ENCODE data around the gene ABCC1.

ABCC1 gene

DNA sequence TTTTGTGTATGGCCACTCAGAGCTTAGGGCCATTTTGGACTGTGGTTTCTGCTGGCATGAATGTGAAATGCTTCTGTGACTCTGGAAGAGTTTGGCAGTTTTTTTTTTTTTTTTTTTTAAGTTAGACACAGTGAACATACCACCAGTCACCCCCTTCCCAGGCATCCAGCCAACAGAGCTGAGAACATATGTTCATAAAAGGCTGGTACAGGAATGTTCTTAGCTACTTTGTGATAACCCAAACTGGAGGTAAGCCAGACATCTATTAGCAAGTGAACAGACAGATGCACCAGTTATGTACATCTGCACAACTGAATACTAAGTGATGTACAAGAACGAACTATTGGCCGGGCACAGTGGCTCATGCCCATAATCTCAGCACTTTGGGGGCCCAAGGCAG is 92.7 kb downstream of the ABCC1 start:
- H3F3A ChIP-seq (ENCODE audit: insufficient read depth, low read length): no peaks in the 10 kb centered on the region
- H4K20me1 ChIP-seq (ENCODE audit: insufficient read depth, low read length): no peaks in the 10 kb centered on the region
- peaks cover 83% of the 10 kb centered on the region for H3K36me3 ChIP-seq (ENCODE audit: insufficient read depth, low read length)
- H3K9me3 ChIP-seq (ENCODE audit: low read length): no peaks in the 10 kb centered on the region
- H3K4me3 ChIP-seq (ENCODE audit: low read depth, low read length, poor library complexity, severe bottlenecking): no peak overlapping the region
- no peak overlapping the region for H2AFZ ChIP-seq (ENCODE audit: low read length)
- H3K9me2 ChIP-seq (ENCODE audit: low read depth, low read length): no peaks in the 10 kb centered on the region
- H3K9ac ChIP-seq (ENCODE audit: low read length): no peak overlapping the region
- H3K4me2 ChIP-seq (ENCODE audit: low read length): no peak overlapping the region
- no peaks in the 10 kb centered on the region for H3K79me2 ChIP-seq (ENCODE audit: insufficient read depth, low read length)
- H3K27me3 ChIP-seq (ENCODE audit: insufficient read depth, low read length): no peaks in the 10 kb centered on the region
- TF ChIP-seq, protein P1, sequence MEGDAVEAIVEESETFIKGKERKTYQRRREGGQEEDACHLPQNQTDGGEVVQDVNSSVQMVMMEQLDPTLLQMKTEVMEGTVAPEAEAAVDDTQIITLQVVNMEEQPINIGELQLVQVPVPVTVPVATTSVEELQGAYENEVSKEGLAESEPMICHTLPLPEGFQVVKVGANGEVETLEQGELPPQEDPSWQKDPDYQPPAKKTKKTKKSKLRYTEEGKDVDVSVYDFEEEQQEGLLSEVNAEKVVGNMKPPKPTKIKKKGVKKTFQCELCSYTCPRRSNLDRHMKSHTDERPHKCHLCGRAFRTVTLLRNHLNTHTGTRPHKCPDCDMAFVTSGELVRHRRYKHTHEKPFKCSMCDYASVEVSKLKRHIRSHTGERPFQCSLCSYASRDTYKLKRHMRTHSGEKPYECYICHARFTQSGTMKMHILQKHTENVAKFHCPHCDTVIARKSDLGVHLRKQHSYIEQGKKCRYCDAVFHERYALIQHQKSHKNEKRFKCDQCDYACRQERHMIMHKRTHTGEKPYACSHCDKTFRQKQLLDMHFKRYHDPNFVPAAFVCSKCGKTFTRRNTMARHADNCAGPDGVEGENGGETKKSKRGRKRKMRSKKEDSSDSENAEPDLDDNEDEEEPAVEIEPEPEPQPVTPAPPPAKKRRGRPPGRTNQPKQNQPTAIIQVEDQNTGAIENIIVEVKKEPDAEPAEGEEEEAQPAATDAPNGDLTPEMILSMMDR (IDR thresholded peaks at IDR 0.05; ENCODE audit: low read length): no peak
- TF ChIP-seq EZH2 (IDR thresholded peaks at IDR 0.05; ENCODE audit: borderline replicate concordance, low read length): no peak
- no peak overlapping the region for H3K27ac ChIP-seq (ENCODE audit: low read depth, low read length, poor library complexity, severe bottlenecking)
- peaks cover 14% of the 10 kb centered on the region for H3K4me1 ChIP-seq (ENCODE audit: insufficient read depth, low read length, severe bottlenecking)

DNA sequence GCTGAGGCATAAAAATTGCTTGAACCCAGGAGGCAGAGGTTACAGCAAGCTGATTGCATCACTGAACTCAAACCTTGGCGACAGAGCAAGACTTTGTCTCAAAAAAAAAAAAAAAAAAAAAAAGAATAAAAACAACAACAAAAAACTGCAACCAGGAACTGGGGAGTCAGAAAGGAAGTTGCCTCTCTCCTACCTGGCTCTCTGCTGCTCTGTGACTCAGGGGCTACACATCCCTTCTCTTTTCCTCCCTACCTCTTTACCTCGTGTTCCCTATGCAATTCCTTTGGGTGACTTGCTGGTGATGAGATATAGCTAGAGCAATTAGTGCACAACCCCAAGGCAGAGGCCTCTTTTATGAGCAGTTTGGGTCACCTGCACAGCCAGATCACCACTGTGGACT is 95.9 kb downstream of the ABCC1 start:
- H3K36me3 ChIP-seq (ENCODE audit: insufficient read depth, low read length): peaks cover 92% of the 10 kb centered on the region
- no peak overlapping the region for H3K27ac ChIP-seq (ENCODE audit: low read depth, low read length, poor library complexity, severe bottlenecking)
- no peaks in the 10 kb centered on the region for H3K27me3 ChIP-seq (ENCODE audit: insufficient read depth, low read length)
- H3K4me3 ChIP-seq (ENCODE audit: low read depth, low read length, poor library complexity, severe bottlenecking): no peak overlapping the region
- no peaks in the 10 kb centered on the region for H3K9me2 ChIP-seq (ENCODE audit: low read depth, low read length)
- H4K20me1 ChIP-seq (ENCODE audit: insufficient read depth, low read length): no peaks in the 10 kb centered on the region
- no peaks in the 10 kb centered on the region for H3K79me2 ChIP-seq (ENCODE audit: insufficient read depth, low read length)
- H3F3A ChIP-seq (ENCODE audit: insufficient read depth, low read length): no peaks in the 10 kb centered on the region
- no peak overlapping the region for H2AFZ ChIP-seq (ENCODE audit: low read length)
- no peak for TF ChIP-seq EZH2 (IDR thresholded peaks at IDR 0.05; ENCODE audit: borderline replicate concordance, low read length)
- TF ChIP-seq, protein P1 (IDR thresholded peaks at IDR 0.05; ENCODE audit: low read length): no peak
- no peak overlapping the region for H3K9ac ChIP-seq (ENCODE audit: low read length)
- no peaks in the 10 kb centered on the region for H3K9me3 ChIP-seq (ENCODE audit: low read length)
- H3K4me1 ChIP-seq (ENCODE audit: insufficient read depth, low read length, severe bottlenecking): peaks cover 13% of the 10 kb centered on the region
- no peak overlapping the region for H3K4me2 ChIP-seq (ENCODE audit: low read length)

GRCh38 chr16:16045879-16046278 is 96.5 kb downstream of the ABCC1 start:
- no peak for TF ChIP-seq EZH2 (IDR thresholded peaks at IDR 0.05; ENCODE audit: borderline replicate concordance, low read length)
- TF ChIP-seq, protein P1 (IDR thresholded peaks at IDR 0.05; ENCODE audit: low read length): no peak
- Histone ChIP-seq H3F3A (ENCODE audit: insufficient read depth, low read length) (no peaks in the 10 kb centered on the region), H3K4me1 (ENCODE audit: insufficient read depth, low read length, severe bottlenecking) (peaks cover 13% of the 10 kb centered on the region), H3K9ac (ENCODE audit: low read length) (no peak overlapping the region), H3K9me2 (ENCODE audit: low read depth, low read length) (no peaks in the 10 kb centered on the region), H3K36me3 (ENCODE audit: insufficient read depth, low read length) (peaks cover 94% of the 10 kb centered on the region), H3K27me3 (ENCODE audit: insufficient read depth, low read length) (no peaks in the 10 kb centered on the region), H3K4me3 (ENCODE audit: low read depth, low read length, poor library complexity, severe bottlenecking) (no peak overlapping the region), H2AFZ (ENCODE audit: low read length) (no peak overlapping the region), H3K9me3 (ENCODE audit: low read length) (no peaks in the 10 kb centered on the region), H3K27ac (ENCODE audit: low read depth, low read length, poor library complexity, severe bottlenecking) (no peak overlapping the region), H4K20me1 (ENCODE audit: insufficient read depth, low read length) (no peaks in the 10 kb centered on the region), H3K4me2 (ENCODE audit: low read length) (no peak overlapping the region), H3K79me2 (ENCODE audit: insufficient read depth, low read length) (no peaks in the 10 kb centered on the region)
